Measurements from ENCODE around the gene CTNND2. TPM values are rescaled to one million over a fixed set of nuclear protein-coding genes. Genes with fewer than 3 reads are reported as not detected.

CTNND2 gene
- polyA plus RNA-seq, 1 donor from 2014 or later = 67.0 TPM

GRCh38 chr5:11334404-11334803 lies 569.8 kb downstream of the CTNND2 start:
- Histone ChIP-seq H3K4me2 (ENCODE audit: low read length) (no peak overlapping the region), H3K27ac (ENCODE audit: low read length) (no peak overlapping the region), H3F3A (ENCODE audit: insufficient read depth, low read length, poor library complexity, severe bottlenecking) (no peaks in the 10 kb centered on the region), H4K20me1 (ENCODE audit: insufficient read depth) (no peaks in the 10 kb centered on the region), H3K4me3 (ENCODE audit: low read length) (no peak overlapping the region), H3K36me3 (ENCODE audit: insufficient read depth, low read length) (no peaks in the 10 kb centered on the region), H2AFZ (ENCODE audit: low read depth, low read length) (no peak overlapping the region), H3K27me3 (ENCODE audit: insufficient read depth, low read depth, low read length) (no peaks in the 10 kb centered on the region), H3K9me3 (ENCODE audit: low read length) (no peaks in the 10 kb centered on the region), H3K79me2 (replicated peaks; ENCODE audit: insufficient read depth, low read length) (no peaks in the 10 kb centered on the region), H3K9ac (ENCODE audit: low read length) (no peak overlapping the region), H3K9me2 (ENCODE audit: insufficient read depth, low read length) (no peaks in the 10 kb centered on the region)
- TF ChIP-seq MXI1 (conservative IDR thresholded peaks at IDR 0.05; ENCODE audit: poor library complexity, severe bottlenecking) = no peak

- Histone ChIP-seq H3K4me2 (ENCODE audit: low read length) (no peak overlapping the region), H3K9ac (ENCODE audit: low read length) (no peak overlapping the region), H3K9me3 (ENCODE audit: low read length) (no peaks in the 10 kb centered on the region), H3F3A (ENCODE audit: insufficient read depth, low read length, poor library complexity, severe bottlenecking) (no peaks in the 10 kb centered on the region), H4K20me1 (ENCODE audit: insufficient read depth) (no peaks in the 10 kb centered on the region), H3K27me3 (ENCODE audit: insufficient read depth, low read depth, low read length) (no peaks in the 10 kb centered on the region), H3K36me3 (ENCODE audit: insufficient read depth, low read length) (no peaks in the 10 kb centered on the region), H3K27ac (ENCODE audit: low read length) (no peak overlapping the region), H3K79me2 (replicated peaks; ENCODE audit: insufficient read depth, low read length) (no peaks in the 10 kb centered on the region), H3K4me3 (ENCODE audit: low read length) (no peak overlapping the region), H3K9me2 (ENCODE audit: insufficient read depth, low read length) (no peaks in the 10 kb centered on the region), H2AFZ (ENCODE audit: low read depth, low read length) (no peak overlapping the region)
- no peak for TF ChIP-seq MXI1 (conservative IDR thresholded peaks at IDR 0.05; ENCODE audit: poor library complexity, severe bottlenecking)
- no peak for TF ChIP-seq SMC3 (conservative IDR thresholded peaks at IDR 0.05; ENCODE audit: poor library complexity)
- TF ChIP-seq RAD21 (conservative IDR thresholded peaks at IDR 0.05) = no peak
- no peak for TF ChIP-seq POLR2AphosphoS5 (IDR thresholded peaks at IDR 0.05)
- TF ChIP-seq, protein P1, sequence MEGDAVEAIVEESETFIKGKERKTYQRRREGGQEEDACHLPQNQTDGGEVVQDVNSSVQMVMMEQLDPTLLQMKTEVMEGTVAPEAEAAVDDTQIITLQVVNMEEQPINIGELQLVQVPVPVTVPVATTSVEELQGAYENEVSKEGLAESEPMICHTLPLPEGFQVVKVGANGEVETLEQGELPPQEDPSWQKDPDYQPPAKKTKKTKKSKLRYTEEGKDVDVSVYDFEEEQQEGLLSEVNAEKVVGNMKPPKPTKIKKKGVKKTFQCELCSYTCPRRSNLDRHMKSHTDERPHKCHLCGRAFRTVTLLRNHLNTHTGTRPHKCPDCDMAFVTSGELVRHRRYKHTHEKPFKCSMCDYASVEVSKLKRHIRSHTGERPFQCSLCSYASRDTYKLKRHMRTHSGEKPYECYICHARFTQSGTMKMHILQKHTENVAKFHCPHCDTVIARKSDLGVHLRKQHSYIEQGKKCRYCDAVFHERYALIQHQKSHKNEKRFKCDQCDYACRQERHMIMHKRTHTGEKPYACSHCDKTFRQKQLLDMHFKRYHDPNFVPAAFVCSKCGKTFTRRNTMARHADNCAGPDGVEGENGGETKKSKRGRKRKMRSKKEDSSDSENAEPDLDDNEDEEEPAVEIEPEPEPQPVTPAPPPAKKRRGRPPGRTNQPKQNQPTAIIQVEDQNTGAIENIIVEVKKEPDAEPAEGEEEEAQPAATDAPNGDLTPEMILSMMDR (IDR thresholded peaks at IDR 0.05; ENCODE audit: poor library complexity, severe bottlenecking) = no peak
- no peak for TF ChIP-seq TAF1 (IDR thresholded peaks at IDR 0.05; ENCODE audit: low read depth)
- no peak for TF ChIP-seq EZH2 (IDR thresholded peaks at IDR 0.05; ENCODE audit: borderline replicate concordance, insufficient read depth, low read length, poor library complexity, severe bottlenecking)
Observed at GRCh38 chr5:11329679-11330078, 574.6 kb downstream of the CTNND2 start.

GRCh38 chr5:11324521-11325289 lies 579.5 kb downstream of the CTNND2 start:
- no peaks in the 10 kb centered on the region for H3F3A ChIP-seq (ENCODE audit: insufficient read depth, low read length, poor library complexity, severe bottlenecking)
- H3K9me2 ChIP-seq (ENCODE audit: insufficient read depth, low read length) = no peaks in the 10 kb centered on the region
- no peak overlapping the region for H3K4me2 ChIP-seq (ENCODE audit: low read length)
- no peaks in the 10 kb centered on the region for H4K20me1 ChIP-seq (ENCODE audit: insufficient read depth)
- H3K79me2 ChIP-seq (replicated peaks; ENCODE audit: insufficient read depth, low read length) = no peaks in the 10 kb centered on the region
- no peaks in the 10 kb centered on the region for H3K9me3 ChIP-seq (ENCODE audit: low read length)
- TF ChIP-seq MXI1 (conservative IDR thresholded peaks at IDR 0.05; ENCODE audit: poor library complexity, severe bottlenecking) = no peak
- H3K27me3 ChIP-seq (ENCODE audit: insufficient read depth, low read depth, low read length) = no peaks in the 10 kb centered on the region
- H3K27ac ChIP-seq (ENCODE audit: low read length) = no peak overlapping the region
- H2AFZ ChIP-seq (ENCODE audit: low read depth, low read length) = no peak overlapping the region
- H3K9ac ChIP-seq (ENCODE audit: low read length) = no peak overlapping the region
- H3K36me3 ChIP-seq (ENCODE audit: insufficient read depth, low read length) = no peaks in the 10 kb centered on the region
- no peak overlapping the region for H3K4me3 ChIP-seq (ENCODE audit: low read length)

DNA sequence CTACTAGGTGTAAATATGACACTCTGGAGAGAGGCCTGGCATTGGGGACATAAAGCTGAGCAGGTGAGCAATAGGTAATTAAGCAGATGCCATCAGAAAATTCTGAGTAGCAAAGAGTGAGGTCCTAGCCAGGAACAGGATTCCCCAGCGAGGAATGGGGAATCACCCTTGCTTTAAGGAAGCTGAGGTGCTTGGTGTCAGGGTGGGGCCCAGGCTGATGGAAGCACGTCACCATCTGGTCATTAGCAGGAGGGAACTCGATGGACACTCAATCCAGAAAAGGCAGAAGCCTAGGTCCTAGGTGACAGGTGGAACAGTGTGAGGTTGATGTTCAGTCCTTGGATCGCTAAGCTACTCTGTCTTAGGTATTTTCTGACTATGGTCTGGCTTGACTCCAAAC lies 580.5 kb downstream of the CTNND2 start:
- H3K27ac ChIP-seq (ENCODE audit: low read length) = no peak overlapping the region
- no peak for TF ChIP-seq TAF1 (IDR thresholded peaks at IDR 0.05; ENCODE audit: low read depth)
- TF ChIP-seq, protein P1 (IDR thresholded peaks at IDR 0.05; ENCODE audit: poor library complexity, severe bottlenecking) = no peak
- no peak for TF ChIP-seq REST (IDR thresholded peaks at IDR 0.05; ENCODE audit: borderline replicate concordance)
- no peak for TF ChIP-seq EZH2 (IDR thresholded peaks at IDR 0.05; ENCODE audit: borderline replicate concordance, insufficient read depth, low read length, poor library complexity, severe bottlenecking)
- TF ChIP-seq MXI1 (conservative IDR thresholded peaks at IDR 0.05; ENCODE audit: poor library complexity, severe bottlenecking) = no peak
- TF ChIP-seq SMC3 (conservative IDR thresholded peaks at IDR 0.05; ENCODE audit: poor library complexity) = no peak
- no peak for TF ChIP-seq EP300 (conservative IDR thresholded peaks at IDR 0.05; ENCODE audit: poor library complexity, severe bottlenecking)
- TF ChIP-seq RAD21 (conservative IDR thresholded peaks at IDR 0.05) = no peak

More for the DNA sequence above, 580.5 kb downstream of the CTNND2 start:
- Histone ChIP-seq H3K27me3 (ENCODE audit: insufficient read depth, low read depth, low read length) (no peaks in the 10 kb centered on the region), H3K4me3 (ENCODE audit: low read length) (no peak overlapping the region), H3K9me2 (ENCODE audit: insufficient read depth, low read length) (no peaks in the 10 kb centered on the region), H4K20me1 (ENCODE audit: insufficient read depth) (no peaks in the 10 kb centered on the region), H3K4me2 (ENCODE audit: low read length) (no peak overlapping the region), H3K36me3 (ENCODE audit: insufficient read depth, low read length) (no peaks in the 10 kb centered on the region), H3F3A (ENCODE audit: insufficient read depth, low read length, poor library complexity, severe bottlenecking) (no peaks in the 10 kb centered on the region), H2AFZ (ENCODE audit: low read depth, low read length) (no peak overlapping the region), H3K9ac (ENCODE audit: low read length) (no peak overlapping the region), H3K79me2 (replicated peaks; ENCODE audit: insufficient read depth, low read length) (no peaks in the 10 kb centered on the region), H3K9me3 (ENCODE audit: low read length) (no peaks in the 10 kb centered on the region)
